Spleen (tissue), 11 donors: Measurements from ENCODE around the gene SORCS2. TPM values are rescaled to one million over a fixed set of nuclear protein-coding genes. Genes with fewer than 3 reads are reported as not detected.

ENCODE experiments used
- DNase-seq: peaks from one replicate; pipeline ENCODE4 v3.0.0-alpha.2; 2020
- H3K27ac ChIP-seq, 8 donors: fragments of 200-600 bp; sonication (generic) in 7 of 8; 1 replicate in 4 of 8; 2 replicates in 4 of 8; pipeline versions ENCODE4 v1.5.0 to v1.8.0; 2016 to 2021; ENCODE audit warnings: inconsistent platforms in 4 of 8, mild to moderate bottlenecking in 4 of 8, moderate library complexity in 1 of 8
- H3K27me3 ChIP-seq, 7 donors: fragments of 200-600 bp; sonication (generic) in 6 of 7; replicated peaks in 1 of 7; 1 replicate in 4 of 7; 2 replicates in 3 of 7; pipeline versions ENCODE4 v1.5.0 to v1.8.0; 2016 to 2021; ENCODE audit warnings: inconsistent platforms in 3 of 7, mild to moderate bottlenecking in 1 of 7
- H3K36me3 ChIP-seq, 6 donors: fragments of 200-600 bp; sonication (generic) in 5 of 6; 1 replicate in 4 of 6; 2 replicates in 2 of 6; pipeline versions ENCODE4 v1.5.0 to v1.8.0; 2016 to 2021; ENCODE audit warnings: inconsistent platforms in 2 of 6
- H3K4me1 ChIP-seq, 6 donors: fragments of 200-600 bp; sonication (generic) in 5 of 6; 1 replicate in 3 of 6; 2 replicates in 3 of 6; pipeline versions ENCODE4 v1.5.0 to v1.8.0; 2016 to 2021; ENCODE audit warnings: inconsistent platforms in 3 of 6
- H3K4me3 ChIP-seq, 8 donors: fragments of 200-600 bp; sonication (generic) in 7 of 8; 1 replicate in 4 of 8; 2 replicates in 4 of 8; pipeline versions ENCODE4 v1.5.0 to v1.8.0; 2016 to 2021; ENCODE audit warnings: inconsistent platforms in 4 of 8, mild to moderate bottlenecking in 4 of 8, moderate library complexity in 2 of 8
- H3K9me3 ChIP-seq, 8 donors: fragments of 200-600 bp; sonication (generic) in 7 of 8; 1 replicate in 4 of 8; 2 replicates in 4 of 8; pipeline versions ENCODE4 v1.5.0 to v1.8.0; 2016 to 2021; ENCODE audit warnings: inconsistent platforms in 4 of 8
- CTCF ChIP-seq, 11 experiments: fragments of 200-600 bp in 7 of 11; fragments of 450-650 bp in 4 of 11; sonication (generic) in 4 of 11; IDR thresholded peaks in 8 of 11; conservative IDR thresholded peaks in 3 of 11; 1 replicate in 7 of 11; 2 replicates in 4 of 11; pipeline versions ENCODE4 v1.4.0 to v1.8.0; 2016 to 2021; ENCODE audit warnings: antibody characterized with exemption in 11 of 11, inconsistent platforms in 4 of 11, mild to moderate bottlenecking in 1 of 11
- POLR2A ChIP-seq, 3 donors: fragments of 450-650 bp; IDR thresholded peaks; one replicate each; pipeline ENCODE4 v1.5.1; 2017; ENCODE audit warnings: antibody characterized with exemption in 3 of 3, mild to moderate bottlenecking in 1 of 3
- POLR2AphosphoS5 ChIP-seq, 3 donors: sonication (generic); formaldehyde crosslinking; IDR thresholded peaks; one replicate each; pipeline ENCODE4 v1.5.1; 2017; ENCODE audit warnings: antibody characterized with exemption in 3 of 3
- WGBS, 5 donors: extraction: QIAGEN DNeasy Blood & Tissue Kit in 3 of 5; methylation state at CpG; one replicate each; pipeline versions ENCODE4 v1.1.5 to v1.1.7; 2013 to 2018; 5-methylcytosine and 5-hydroxymethylcytosine counted together
- intact Hi-C: fragments of 100-400 bp; cut with DNase I; formaldehyde crosslinking; loops from one replicate; pipeline ENCODE4 v1.15.0; 2023; ENCODE audit warnings: low total_unique reads
- polyA plus RNA-seq, 3 donors: library from polyadenylated mRNA; stranded (reverse); fragments of 200-250 nt; gene quantifications; one replicate each; pipeline ENCODE4 v1.2.1, GENCODE V29; 2013
- total RNA-seq, 7 donors: library from RNA; depleted of rRNA in 3 of 7; stranded (reverse); fragments of >200 nt in 3 of 7; fragmentation: NEBNext Ultra II Directional in 4 of 7; extraction: Animal tissue kit (Norgen Biotek cat#: 25700) in 4 of 7; gene quantifications; one replicate each; pipeline versions ENCODE4 v1.1.0 to v1.2.1, GENCODE V29; 2016 to 2021
- donor health status: healthy with polysubstance abuse.
- donor health status: DM: no; HTN: no; CAD: no; lungs with moderate emphysema.
- donor health status: DM: no; HTN: no; CAD: no.
- donor health status: Bipolar disorder and iron deficiency.
- donor health status: healthy.
- donor health status: DM: no; HTN: no; CAD: no.
- donor health status: DM: yes; HTN: yes; CAD: no.

Gene SORCS2
- total and polyA plus RNA-seq, 10 donors: 0.33 to 1.6 (median 0.60) TPM

DNA sequence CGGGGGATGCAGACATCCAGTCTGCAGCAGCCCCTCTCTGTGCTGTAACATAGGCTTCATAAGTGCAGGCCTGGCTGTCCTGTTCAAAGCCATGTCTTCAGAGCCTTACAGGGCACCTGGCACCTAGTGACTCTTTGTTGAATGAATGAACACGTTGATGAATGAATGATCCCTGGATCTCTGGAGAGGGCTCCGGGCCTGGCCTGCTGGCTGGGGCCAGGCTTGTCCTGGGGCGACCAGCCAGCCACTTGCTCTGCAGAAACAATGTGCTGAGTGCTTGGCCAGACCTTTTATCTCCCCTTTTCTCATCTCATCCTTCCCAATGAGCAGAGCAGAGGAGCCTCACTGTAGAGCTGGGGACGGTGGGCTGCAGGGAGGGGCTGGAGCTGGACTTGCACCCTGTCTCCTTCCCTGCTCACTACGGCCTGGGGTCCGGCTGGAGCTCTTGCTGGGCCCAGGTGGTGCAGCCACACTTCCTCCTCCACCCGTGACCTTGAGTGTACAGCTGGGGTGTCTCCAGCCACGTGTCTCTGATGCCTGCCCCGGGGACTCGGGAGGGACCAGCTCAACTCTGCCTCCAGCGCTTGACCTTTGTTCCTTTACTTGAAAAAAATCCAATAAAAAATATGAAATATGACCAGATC is 164.5 kb downstream of the SORCS2 start:
- intact Hi-C loops: no loop called here
- Histone ChIP-seq H3K9me3 (no peaks in the 10 kb centered on the region), H3K4me3 (no peak overlapping the region), H3K4me1 (no peaks in the 10 kb centered on the region), H3K27ac (no peak overlapping the region), H3K27me3 (peaks cover 0 to 22% (median 0%) of the 10 kb centered on the region in 7 donors), H3K36me3 (no peaks in the 10 kb centered on the region)
- TF ChIP-seq POLR2AphosphoS5 (IDR thresholded peaks at IDR 0.05): no peak
- no peak for TF ChIP-seq POLR2A (IDR thresholded peaks at IDR 0.05)
- TF ChIP-seq CTCF (IDR thresholded peaks at IDR 0.05 in 8 of 11, conservative IDR thresholded peaks at IDR 0.05 in 3 of 11): no peak
- no peak for DNase-seq
- 70 to 84% (median 74%) methylated on average over 12 of the region's 12 CpGs for WGBS, 5 donors

GRCh38 chr4:7357323-7357722 is 165.0 kb downstream of the SORCS2 start:
- TF ChIP-seq CTCF (IDR thresholded peaks at IDR 0.05 in 8 of 11, conservative IDR thresholded peaks at IDR 0.05 in 3 of 11) (no peak), POLR2AphosphoS5 (IDR thresholded peaks at IDR 0.05) (no peak), POLR2A (IDR thresholded peaks at IDR 0.05) (no peak)
- no peaks in the 10 kb centered on the region for H3K36me3 ChIP-seq
- no peak overlapping the region for H3K27ac ChIP-seq
- H3K4me1 ChIP-seq: no peaks in the 10 kb centered on the region
- WGBS, 5 donors: 84 to 95% (median 87%) methylated on average over 9 of the region's 9 CpGs
- no peak for DNase-seq
- intact Hi-C loops: no loop called here
- no peaks in the 10 kb centered on the region for H3K9me3 ChIP-seq
- H3K27me3 ChIP-seq: peaks cover 0 to 22% (median 0%) of the 10 kb centered on the region in 7 donors
- H3K4me3 ChIP-seq: no peak overlapping the region

DNA sequence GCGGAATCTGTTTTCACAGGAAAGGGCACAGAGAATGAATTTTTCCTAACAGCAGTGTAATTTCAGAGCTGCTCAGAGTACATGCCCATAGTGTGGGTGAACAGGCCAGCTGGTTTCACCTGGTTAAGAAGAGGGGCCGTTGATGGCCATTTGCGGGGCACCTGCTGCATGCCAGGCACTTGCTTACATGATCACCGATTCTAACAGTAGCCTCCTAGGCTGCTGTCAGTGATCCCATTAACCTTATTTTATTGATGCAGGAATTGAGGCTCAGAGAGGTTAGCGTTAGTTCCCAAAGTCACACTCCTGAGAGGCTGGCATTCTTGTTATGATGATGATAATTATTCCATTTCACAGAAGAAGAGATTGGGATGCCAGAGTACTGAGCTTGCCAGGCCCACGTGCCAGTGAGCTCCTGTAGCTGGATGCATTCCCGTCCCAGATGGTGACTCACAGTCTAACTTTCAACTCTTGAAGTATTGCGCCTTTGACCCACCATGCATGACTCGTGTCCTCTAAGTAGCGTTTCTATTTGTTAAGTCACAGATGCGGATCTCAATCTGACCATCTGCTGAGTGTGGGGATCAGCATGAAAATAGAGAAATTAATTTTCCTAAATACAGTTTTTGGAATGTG is 165.9 kb downstream of the SORCS2 start:
- intact Hi-C loops: no loop called here
- Histone ChIP-seq H3K4me1 (no peaks in the 10 kb centered on the region), H3K27me3 (peaks cover 0 to 22% (median 0%) of the 10 kb centered on the region in 7 donors), H3K27ac (no peak overlapping the region), H3K9me3 (no peaks in the 10 kb centered on the region), H3K4me3 (no peak overlapping the region), H3K36me3 (no peaks in the 10 kb centered on the region)
- WGBS, 5 donors: 83 to 88% (median 85%) methylated on average over 11 of the region's 11 CpGs
- DNase-seq: no peak
- TF ChIP-seq POLR2AphosphoS5 (IDR thresholded peaks at IDR 0.05): no peak
- TF ChIP-seq CTCF (IDR thresholded peaks at IDR 0.05 in 8 of 11, conservative IDR thresholded peaks at IDR 0.05 in 3 of 11): no peak
- TF ChIP-seq POLR2A (IDR thresholded peaks at IDR 0.05): no peak

DNA sequence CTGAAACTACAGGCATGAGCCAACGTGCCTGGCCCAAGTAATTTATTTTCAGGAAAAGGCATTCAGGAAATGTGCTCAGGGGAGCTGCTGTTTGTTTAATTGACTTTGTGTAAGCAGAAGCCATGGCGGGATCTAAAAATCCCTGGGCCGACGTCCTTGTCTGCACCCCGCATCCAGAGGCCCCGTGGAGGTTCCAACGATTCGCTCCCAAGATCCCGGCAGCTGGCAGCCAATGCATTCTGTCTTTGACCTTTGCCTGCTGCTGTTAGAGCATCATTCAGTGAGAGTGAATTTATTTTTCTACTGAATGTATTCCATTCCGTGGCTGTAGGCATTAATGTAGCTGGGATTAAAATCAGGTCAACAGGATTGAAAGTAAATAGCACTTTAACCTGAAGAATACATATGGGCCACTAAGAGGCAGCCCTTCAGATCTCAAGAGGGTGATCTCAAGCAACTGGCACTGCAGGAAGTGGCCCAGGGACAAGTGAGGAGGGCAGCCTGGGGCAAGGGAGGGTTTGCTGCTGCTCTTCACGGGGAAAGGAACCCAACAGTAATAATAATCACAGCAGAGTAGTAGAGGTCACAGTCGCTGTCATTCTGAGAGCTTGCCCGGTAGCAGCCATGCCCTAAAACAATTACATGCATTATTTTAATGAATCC is 167.2 kb downstream of the SORCS2 start:
- no peak for TF ChIP-seq POLR2AphosphoS5 (IDR thresholded peaks at IDR 0.05)
- TF ChIP-seq CTCF (IDR thresholded peaks at IDR 0.05 in 8 of 11, conservative IDR thresholded peaks at IDR 0.05 in 3 of 11): no peak
- no peak for TF ChIP-seq POLR2A (IDR thresholded peaks at IDR 0.05)
- H3K4me1 ChIP-seq: no peaks in the 10 kb centered on the region
- no peak for DNase-seq
- no peak overlapping the region for H3K4me3 ChIP-seq
- no peaks in the 10 kb centered on the region for H3K36me3 ChIP-seq
- intact Hi-C loops: no loop called here
- H3K27me3 ChIP-seq: peaks cover 0 to 16% (median 0%) of the 10 kb centered on the region in 7 donors
- H3K9me3 ChIP-seq: no peaks in the 10 kb centered on the region
- WGBS, 5 donors: 70 to 76% (median 70%) methylated on average over 12 to 13 of the region's 13 CpGs
- no peak overlapping the region for H3K27ac ChIP-seq
